Stimulated activated naive CD4-positive, alpha-beta T cell treated with Interleukin-2 at 50 U/mL for 16 hours (primary cell): ENCODE data around the gene TAF11L2.
"Not testable (repeated sequence)": the region's sequence is repeated elsewhere in the genome, so short reads cannot be mapped to it uniquely, and the experiment has no call there.

Experiments used
- DNase-seq: peaks from one replicate; lab custom pipeline; 2025; lab: John Stamatoyannopoulos, UW

The TAF11L2 gene

DNA sequence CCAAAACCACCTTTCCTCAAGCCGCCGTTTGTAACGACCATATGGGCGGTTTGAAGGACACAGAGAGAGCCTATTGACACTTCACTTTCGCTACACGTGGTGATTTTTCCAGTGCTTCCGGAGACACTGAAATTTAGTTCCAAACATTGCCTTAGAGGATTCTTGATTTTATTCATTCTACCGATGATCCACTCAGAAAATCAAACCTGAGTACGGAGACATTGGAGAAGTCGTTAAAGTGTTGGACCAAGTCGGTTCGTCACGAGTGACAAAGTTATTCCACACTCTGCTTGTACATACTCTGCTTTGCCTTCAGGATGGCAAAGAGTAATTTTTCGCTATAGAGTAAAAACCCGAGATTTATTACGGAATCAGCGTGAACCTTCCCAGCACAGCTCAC lies 28.5 kb downstream of the TAF11L2 start:
- DNase-seq, result not testable (repeated sequence)

- not testable (repeated sequence) for DNase-seq
Observed at GRCh38 chr5:17528369-17528768, 30.3 kb downstream of the TAF11L2 start, which contains the start of gene TAF11L6. TSS of gene TAF11L6 (plus strand) at chr5:17528669.
